ENCODE results near the gene RAB44. TPM values are rescaled to one million over a fixed set of nuclear protein-coding genes. Genes with fewer than 3 reads are reported as not detected.

RAB44 gene
- total and polyA plus RNA-seq, 2 of the 13 experiments (the other 11 are each of a cell fraction or from before 2014, with no cell fraction given) = not detected

DNA sequence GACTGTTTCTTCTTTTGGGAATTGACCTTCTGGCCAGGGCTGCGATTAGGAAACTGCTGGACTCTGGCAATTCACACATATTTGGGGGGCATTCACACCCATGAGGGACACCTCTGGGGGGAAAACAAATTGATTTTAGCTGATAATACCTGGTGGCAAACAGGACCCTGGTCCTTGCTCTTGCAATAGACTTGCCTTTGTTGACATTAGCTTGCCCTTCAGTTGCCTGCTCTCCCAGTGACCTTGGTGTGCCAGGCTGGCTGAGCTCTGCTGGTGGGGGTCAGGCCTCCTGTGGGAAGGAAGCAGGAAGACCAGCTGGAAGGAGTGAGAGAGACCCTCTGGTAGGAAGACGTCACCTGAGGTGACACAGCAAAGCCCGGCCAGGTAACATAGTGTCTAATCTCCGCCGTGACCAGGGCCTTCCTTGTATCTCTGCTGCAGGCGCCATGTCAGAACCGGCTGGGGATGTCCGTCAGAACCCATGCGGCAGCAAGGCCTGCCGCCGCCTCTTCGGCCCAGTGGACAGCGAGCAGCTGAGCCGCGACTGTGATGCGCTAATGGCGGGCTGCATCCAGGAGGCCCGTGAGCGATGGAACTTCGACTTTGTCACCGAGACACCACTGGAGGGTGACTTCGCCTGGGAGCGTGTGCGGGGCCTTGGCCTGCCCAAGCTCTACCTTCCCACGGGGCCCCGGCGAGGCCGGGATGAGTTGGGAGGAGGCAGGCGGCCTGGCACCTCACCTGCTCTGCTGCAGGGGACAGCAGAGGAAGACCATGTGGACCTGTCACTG lies 13.8 kb upstream of the RAB44 start (continued):
- TF ChIP-seq, protein P1, sequence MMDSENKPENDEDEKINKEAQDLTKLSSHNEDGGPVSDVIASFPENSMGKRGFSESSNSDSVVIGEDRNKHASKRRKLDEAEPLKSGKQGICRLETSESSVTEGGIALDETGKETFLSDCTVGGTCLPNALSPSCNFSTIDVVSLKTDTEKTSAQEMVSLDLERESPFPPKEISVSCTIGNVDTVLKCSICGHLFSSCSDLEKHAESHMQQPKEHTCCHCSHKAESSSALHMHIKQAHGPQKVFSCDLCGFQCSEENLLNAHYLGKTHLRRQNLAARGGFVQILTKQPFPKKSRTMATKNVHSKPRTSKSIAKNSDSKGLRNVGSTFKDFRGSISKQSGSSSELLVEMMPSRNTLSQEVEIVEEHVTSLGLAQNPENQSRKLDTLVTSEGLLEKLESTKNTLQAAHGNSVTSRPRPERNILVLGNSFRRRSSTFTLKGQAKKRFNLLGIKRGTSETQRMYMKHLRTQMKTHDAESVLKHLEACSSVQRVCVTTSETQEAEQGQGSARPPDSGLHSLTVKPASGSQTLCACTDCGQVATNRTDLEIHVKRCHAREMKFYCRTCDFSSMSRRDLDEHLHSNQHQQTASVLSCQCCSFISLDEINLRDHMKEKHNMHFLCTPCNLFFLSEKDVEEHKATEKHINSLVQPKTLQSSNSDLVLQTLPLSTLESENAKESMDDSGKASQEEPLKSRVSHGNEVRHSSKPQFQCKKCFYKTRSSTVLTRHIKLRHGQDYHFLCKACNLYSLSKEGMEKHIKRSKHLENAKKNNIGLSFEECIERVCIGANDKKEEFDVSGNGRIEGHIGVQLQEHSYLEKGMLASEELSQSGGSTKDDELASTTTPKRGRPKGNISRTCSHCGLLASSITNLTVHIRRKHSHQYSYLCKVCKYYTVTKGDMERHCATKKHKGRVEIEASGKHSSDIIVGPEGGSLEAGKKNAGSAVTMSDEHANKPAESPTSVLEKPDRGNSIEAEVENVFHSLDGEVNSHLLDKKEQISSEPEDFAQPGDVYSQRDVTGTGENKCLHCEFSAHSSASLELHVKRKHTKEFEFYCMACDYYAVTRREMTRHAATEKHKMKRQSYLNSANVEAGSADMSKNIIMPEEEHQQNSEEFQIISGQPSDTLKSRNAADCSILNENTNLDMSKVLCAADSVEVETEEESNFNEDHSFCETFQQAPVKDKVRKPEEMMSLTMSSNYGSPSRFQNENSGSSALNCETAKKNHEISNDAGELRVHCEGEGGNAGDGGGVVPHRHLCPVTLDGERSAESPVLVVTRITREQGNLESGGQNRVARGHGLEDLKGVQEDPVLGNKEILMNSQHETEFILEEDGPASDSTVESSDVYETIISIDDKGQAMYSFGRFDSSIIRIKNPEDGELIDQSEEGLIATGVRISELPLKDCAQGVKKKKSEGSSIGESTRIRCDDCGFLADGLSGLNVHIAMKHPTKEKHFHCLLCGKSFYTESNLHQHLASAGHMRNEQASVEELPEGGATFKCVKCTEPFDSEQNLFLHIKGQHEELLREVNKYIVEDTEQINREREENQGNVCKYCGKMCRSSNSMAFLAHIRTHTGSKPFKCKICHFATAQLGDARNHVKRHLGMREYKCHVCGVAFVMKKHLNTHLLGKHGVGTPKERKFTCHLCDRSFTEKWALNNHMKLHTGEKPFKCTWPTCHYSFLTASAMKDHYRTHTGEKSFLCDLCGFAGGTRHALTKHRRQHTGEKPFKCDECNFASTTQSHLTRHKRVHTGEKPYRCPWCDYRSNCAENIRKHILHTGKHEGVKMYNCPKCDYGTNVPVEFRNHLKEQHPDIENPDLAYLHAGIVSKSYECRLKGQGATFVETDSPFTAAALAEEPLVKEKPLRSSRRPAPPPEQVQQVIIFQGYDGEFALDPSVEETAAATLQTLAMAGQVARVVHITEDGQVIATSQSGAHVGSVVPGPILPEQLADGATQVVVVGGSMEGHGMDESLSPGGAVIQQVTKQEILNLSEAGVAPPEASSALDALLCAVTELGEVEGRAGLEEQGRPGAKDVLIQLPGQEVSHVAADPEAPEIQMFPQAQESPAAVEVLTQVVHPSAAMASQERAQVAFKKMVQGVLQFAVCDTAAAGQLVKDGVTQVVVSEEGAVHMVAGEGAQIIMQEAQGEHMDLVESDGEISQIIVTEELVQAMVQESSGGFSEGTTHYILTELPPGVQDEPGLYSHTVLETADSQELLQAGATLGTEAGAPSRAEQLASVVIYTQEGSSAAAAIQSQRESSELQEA (CRISPR knock-in tag; IDR thresholded peaks at IDR 0.05; ENCODE audit: not compliant biosample characterization) = no peak
- 0 out of 2 replicates have a peak, but pooled peaks have one; percentile 73 for TF ChIP-seq ARNT2 (CRISPR knock-in tag; IDR thresholded peaks at IDR 0.05; ENCODE audit: low read depth)
- TF ChIP-seq ZNF572 (CRISPR knock-in tag; IDR thresholded peaks at IDR 0.05) = peak; percentile 95; the same call in 1 of the 2 replicates
- no peak for TF ChIP-seq ATAD3A (CRISPR knock-in tag; IDR thresholded peaks at IDR 0.05)
- TF ChIP-seq E2F2 (CRISPR knock-in tag; IDR thresholded peaks at IDR 0.05; ENCODE audit: borderline replicate concordance) = peak; percentile 93
- TF ChIP-seq NR1H2 (CRISPR knock-in tag; IDR thresholded peaks at IDR 0.05; ENCODE audit: borderline replicate concordance, low read depth) = no peak
- no peak for TF ChIP-seq STAG1 (CRISPR knock-in tag; IDR thresholded peaks at IDR 0.05)
- no peak for TF ChIP-seq IRF2 (CRISPR knock-in tag; IDR thresholded peaks at IDR 0.05)
- TF ChIP-seq ATF4 (CRISPR knock-in tag; IDR thresholded peaks at IDR 0.05) = peak in 1 of 2 experiments; percentile 81; a peak in 1 of 4 replicates
- peak; percentile 65; the same call in 1 of the 2 replicates for TF ChIP-seq ZNF274 (CRISPR knock-in tag; IDR thresholded peaks at IDR 0.05)
- no peak for TF ChIP-seq SP2 (CRISPR knock-in tag; IDR thresholded peaks at IDR 0.05)
- TF ChIP-seq ZNF296 (CRISPR knock-in tag; conservative IDR thresholded peaks at IDR 0.05) = no peak
- TF ChIP-seq, protein P2, sequence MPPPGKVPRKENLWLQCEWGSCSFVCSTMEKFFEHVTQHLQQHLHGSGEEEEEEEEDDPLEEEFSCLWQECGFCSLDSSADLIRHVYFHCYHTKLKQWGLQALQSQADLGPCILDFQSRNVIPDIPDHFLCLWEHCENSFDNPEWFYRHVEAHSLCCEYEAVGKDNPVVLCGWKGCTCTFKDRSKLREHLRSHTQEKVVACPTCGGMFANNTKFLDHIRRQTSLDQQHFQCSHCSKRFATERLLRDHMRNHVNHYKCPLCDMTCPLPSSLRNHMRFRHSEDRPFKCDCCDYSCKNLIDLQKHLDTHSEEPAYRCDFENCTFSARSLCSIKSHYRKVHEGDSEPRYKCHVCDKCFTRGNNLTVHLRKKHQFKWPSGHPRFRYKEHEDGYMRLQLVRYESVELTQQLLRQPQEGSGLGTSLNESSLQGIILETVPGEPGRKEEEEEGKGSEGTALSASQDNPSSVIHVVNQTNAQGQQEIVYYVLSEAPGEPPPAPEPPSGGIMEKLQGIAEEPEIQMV (CRISPR knock-in tag; IDR thresholded peaks at IDR 0.05; ENCODE audit: low read depth) = peak; percentile 96
- TF ChIP-seq ZNF180 (CRISPR knock-in tag; IDR thresholded peaks at IDR 0.05; ENCODE audit: borderline replicate concordance, low read depth) = no peak
- TF ChIP-seq, protein P3, sequence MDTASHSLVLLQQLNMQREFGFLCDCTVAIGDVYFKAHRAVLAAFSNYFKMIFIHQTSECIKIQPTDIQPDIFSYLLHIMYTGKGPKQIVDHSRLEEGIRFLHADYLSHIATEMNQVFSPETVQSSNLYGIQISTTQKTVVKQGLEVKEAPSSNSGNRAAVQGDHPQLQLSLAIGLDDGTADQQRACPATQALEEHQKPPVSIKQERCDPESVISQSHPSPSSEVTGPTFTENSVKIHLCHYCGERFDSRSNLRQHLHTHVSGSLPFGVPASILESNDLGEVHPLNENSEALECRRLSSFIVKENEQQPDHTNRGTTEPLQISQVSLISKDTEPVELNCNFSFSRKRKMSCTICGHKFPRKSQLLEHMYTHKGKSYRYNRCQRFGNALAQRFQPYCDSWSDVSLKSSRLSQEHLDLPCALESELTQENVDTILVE (CRISPR knock-in tag; IDR thresholded peaks at IDR 0.05) = peak; percentile 73; the same call in 1 of the 2 replicates
